GM18858 (cell line): ENCODE data around the gene PSMC6.

Experiments
- ATAC-seq: cut with Tn5 transposase; IDR thresholded peaks from one replicate; pipeline ENCODE4 v1.9.1; 2021; ENCODE audit not compliant: unreplicated experiment

The PSMC6 gene

GRCh38 chr14:52706724-52707706, at the start of gene PSMC6:
Gene PSMC6, plus strand, starts transcription at chr14:52707200. Its CDS starts 20 bp downstream, at chr14:52707220.
- ATAC-seq: peak; percentile 89

GRCh38 chr14:52660325-52660724, 46.7 kb upstream of the PSMC6 start:
- ATAC-seq: no peak

GRCh38 chr14:52660832-52661231, 46.2 kb upstream of the PSMC6 start:
- no peak for ATAC-seq

- ATAC-seq: no peak
Measured at GRCh38 chr14:52661314-52661713, 45.7 kb upstream of the PSMC6 start.

GRCh38 chr14:52663850-52664249, 43.1 kb upstream of the PSMC6 start:
- no peak for ATAC-seq

GRCh38 chr14:52678591-52678990, 28.4 kb upstream of the PSMC6 start:
- no peak for ATAC-seq

- ATAC-seq: no peak
Measured at GRCh38 chr14:52683985-52684520, 22.9 kb upstream of the PSMC6 start.

- no peak for ATAC-seq
Measured at GRCh38 chr14:52686176-52686575, 20.8 kb upstream of the PSMC6 start.

- ATAC-seq: no peak
Measured at GRCh38 chr14:52690983-52691760, 15.8 kb upstream of the PSMC6 start.

GRCh38 chr14:52692248-52692962, 14.6 kb upstream of the PSMC6 start:
- no peak for ATAC-seq

GRCh38 chr14:52693036-52693435, 14.0 kb upstream of the PSMC6 start:
- no peak for ATAC-seq

- no peak for ATAC-seq
Measured at GRCh38 chr14:52693532-52693931, 13.5 kb upstream of the PSMC6 start.

- ATAC-seq: peak; percentile 46
Measured at GRCh38 chr14:52694761-52695480, 12.1 kb upstream of the PSMC6 start.

- peak; percentile 55 for ATAC-seq
Measured at GRCh38 chr14:52695481-52696091, 11.4 kb upstream of the PSMC6 start, which contains the start of gene ERO1A. Gene ERO1A, minus strand, starts transcription at chr14:52695558. Its CDS starts 77 bp downstream, at chr14:52695481.

GRCh38 chr14:52700701-52701172, 6.3 kb upstream of the PSMC6 start:
- no peak for ATAC-seq

GRCh38 chr14:52701223-52701622, 5.8 kb upstream of the PSMC6 start:
- no peak for ATAC-seq

GRCh38 chr14:52703225-52703624, 3.8 kb upstream of the PSMC6 start:
- no peak for ATAC-seq

- no peak for ATAC-seq
Measured at GRCh38 chr14:52703664-52704063, 3.3 kb upstream of the PSMC6 start.

- ATAC-seq: no peak
Measured at GRCh38 chr14:52706286-52706685, 714 bp upstream of the PSMC6 start.

- no peak for ATAC-seq
Measured at GRCh38 chr14:52711666-52712065, 4.7 kb downstream of the PSMC6 start.
